Neuronal stem cell (in vitro differentiated cells): ENCODE measurements around the gene SSBP3.

ENCODE experiments used
- DNase-seq: peaks from one replicate; pipeline ENCODE4 v3.0.0-alpha.2; 2013; ENCODE audit warnings: low spot score
- H2AFZ ChIP-seq: one replicate; pipeline ENCODE4 v1.6.1; 2013; ENCODE audit warnings: mild to moderate bottlenecking, low read length, inconsistent platforms
- H2AK5ac ChIP-seq: 2 replicates; pipeline ENCODE4 v1.6.1; 2013; ENCODE audit warnings: low read depth, mild to moderate bottlenecking, inconsistent platforms, low read length, moderate library complexity, mixed read lengths
- H2BK120ac ChIP-seq: 2 replicates; pipeline ENCODE4 v1.6.1; 2013; ENCODE audit warnings: low read depth, mild to moderate bottlenecking, inconsistent platforms, low read length, moderate library complexity, mixed read lengths
- H2BK12ac ChIP-seq: one replicate; pipeline ENCODE4 v1.6.1; 2013; ENCODE audit warnings: low read length, inconsistent platforms
- H2BK15ac ChIP-seq: 2 replicates; pipeline ENCODE4 v1.6.1; 2013; ENCODE audit warnings: mild to moderate bottlenecking, low read length, inconsistent platforms, mixed read lengths
- H2BK5ac ChIP-seq: one replicate; pipeline ENCODE4 v1.6.1; 2013; ENCODE audit warnings: inconsistent platforms, mild to moderate bottlenecking, low read length, moderate library complexity
- H3K14ac ChIP-seq: one replicate; pipeline ENCODE4 v1.6.1; 2013; ENCODE audit warnings: low read length, inconsistent platforms
- H3K18ac ChIP-seq: 2 replicates; pipeline ENCODE4 v1.6.1; 2013; ENCODE audit warnings: low read length, inconsistent platforms
- H3K23ac ChIP-seq: 2 replicates; pipeline ENCODE4 v1.6.1; 2013; ENCODE audit warnings: low read depth, mild to moderate bottlenecking, mixed read lengths, low read length, inconsistent platforms; ENCODE audit not compliant: poor library complexity
- H3K27ac ChIP-seq: replicated peaks from 3 replicates; pipeline ENCODE4 v1.5.1; 2013; ENCODE audit warnings: low read length, inconsistent platforms
- H3K27me3 ChIP-seq, 3 experiments: 2 replicates each; pipeline ENCODE4 v1.6.1; 2013; ENCODE audit warnings: low read length in 3 of 3, mild to moderate bottlenecking in 2 of 3, inconsistent platforms in 1 of 3, low read depth in 1 of 3, mixed read lengths in 1 of 3, moderate library complexity in 1 of 3; ENCODE audit not compliant: control insufficient read depth in 3 of 3, insufficient read depth in 3 of 3
- H3K36me3 ChIP-seq, 2 donors: replicated peaks in 1 of 2; 2 replicates each; pipeline ENCODE4 v1.6.1; 2013; ENCODE audit warnings: low read length in 2 of 2; ENCODE audit not compliant: control insufficient read depth in 2 of 2, insufficient read depth in 2 of 2
- H3K4ac ChIP-seq: 2 replicates; pipeline ENCODE4 v1.6.1; 2013; ENCODE audit warnings: inconsistent platforms, mild to moderate bottlenecking, low read length, moderate library complexity
- H3K4me1 ChIP-seq, 2 donors: 1 replicate in 1 of 2; 2 replicates in 1 of 2; pipeline ENCODE4 v1.6.1; 2013; ENCODE audit warnings: low read length in 2 of 2, low read depth in 1 of 2; ENCODE audit not compliant: control insufficient read depth in 2 of 2, insufficient read depth in 1 of 2
- H3K4me2 ChIP-seq: one replicate; pipeline ENCODE4 v1.6.1; 2013; ENCODE audit warnings: mild to moderate bottlenecking, low read length, inconsistent platforms; ENCODE audit not compliant: insufficient read depth, poor library complexity, severe bottlenecking
- H3K4me3 ChIP-seq, 2 donors: 2 replicates each; pipeline ENCODE4 v1.5.1; 2013; ENCODE audit warnings: low read length in 2 of 2, mild to moderate bottlenecking in 2 of 2, inconsistent platforms in 1 of 2, moderate library complexity in 1 of 2
- H3K79me1 ChIP-seq: one replicate; pipeline ENCODE4 v1.6.1; 2013; ENCODE audit warnings: low read depth, mild to moderate bottlenecking, inconsistent platforms, low read length, moderate library complexity
- H3K9ac ChIP-seq: one replicate; pipeline ENCODE4 v1.6.1; 2013; ENCODE audit warnings: mild to moderate bottlenecking, low read depth, low read length, inconsistent platforms; ENCODE audit not compliant: poor library complexity
- H3K9me3 ChIP-seq, 2 donors: replicated peaks in 1 of 2; 2 replicates each; pipeline versions ENCODE3 to v1.6.1; 2013; ENCODE audit warnings: low read length in 2 of 2, mild to moderate bottlenecking in 2 of 2, inconsistent platforms in 1 of 2, low read depth in 1 of 2, mixed read lengths in 1 of 2, moderate library complexity in 1 of 2; ENCODE audit not compliant: control insufficient read depth in 2 of 2, insufficient read depth in 1 of 2
- H4K8ac ChIP-seq: one replicate; pipeline ENCODE4 v1.6.1; 2013; ENCODE audit warnings: low read depth, mild to moderate bottlenecking, inconsistent platforms, low read length, moderate library complexity
- H4K91ac ChIP-seq: one replicate; pipeline ENCODE4 v1.6.1; 2013; ENCODE audit warnings: low read length, low read depth, mild to moderate bottlenecking, inconsistent platforms; ENCODE audit not compliant: poor library complexity
- WGBS, 2 donors: extraction: QIAGEN DNeasy Blood & Tissue Kit; methylation state at CpG; one replicate each; pipeline ENCODE4 v1.1.7; 2013; ENCODE audit warnings: missing lambda C conversion rate in 2 of 2, mixed read lengths in 1 of 2; ENCODE audit not compliant: insufficient read length in 2 of 2, insufficient replicate concordance in 1 of 2; ENCODE audit errors: extremely low coverage in 2 of 2; 5-methylcytosine and 5-hydroxymethylcytosine counted together

Gene SSBP3

DNA sequence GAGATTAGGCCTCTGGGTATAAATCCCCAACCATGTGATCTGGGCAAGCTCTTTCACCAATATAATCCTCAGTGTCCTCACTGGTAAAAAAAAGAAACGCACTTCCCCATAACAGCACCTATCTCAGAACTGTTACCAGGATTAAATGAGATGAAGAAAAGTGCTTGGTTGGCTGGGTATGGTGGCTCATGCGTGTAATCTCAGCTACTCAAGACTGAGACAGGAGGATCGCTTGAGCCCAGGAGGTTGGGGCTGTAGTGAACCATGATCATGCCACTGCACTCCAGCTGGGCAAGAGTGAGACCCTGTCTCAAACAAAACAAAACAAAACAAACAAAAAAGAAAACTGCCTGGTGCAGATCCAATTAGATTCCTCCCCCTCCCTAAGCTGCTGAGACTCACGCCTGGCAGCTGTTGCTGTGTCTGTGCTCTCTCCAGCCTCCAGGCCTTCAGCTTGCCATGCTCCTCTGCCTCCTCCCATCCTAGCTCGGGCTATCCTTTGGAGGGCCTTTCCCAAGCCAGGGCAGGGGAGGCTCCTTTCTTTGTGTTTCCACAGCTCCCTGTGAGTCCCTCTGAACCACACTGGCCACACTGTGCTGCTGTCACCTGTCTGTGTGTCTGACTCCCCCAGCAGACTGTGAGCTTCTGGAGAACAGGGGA is 225.4 kb downstream of the SSBP3 start:
- Histone ChIP-seq H2AFZ (no peak overlapping the region), H3K4ac (no peak overlapping the region), H3K9me3 (peaks cover 0 to 2% of the 10 kb centered on the region in 2 donors), H3K18ac (no peak overlapping the region), H3K4me2 (no peak overlapping the region), H2BK5ac (no peak overlapping the region), H3K4me3 (no peak overlapping the region), H4K91ac (no peak overlapping the region), H3K9ac (no peak overlapping the region), H2BK120ac (no peak overlapping the region), H3K36me3 (peaks cover 3 to 6% of the 10 kb centered on the region in 2 donors), H4K8ac (no peak overlapping the region), H3K4me1 (peaks cover 0 to 1% of the 10 kb centered on the region in 2 donors), H3K23ac (no peak overlapping the region), H3K27ac (no peak overlapping the region), H3K14ac (no peak overlapping the region), H3K27me3 (no peaks in the 10 kb centered on the region), H2BK12ac (no peak overlapping the region), H3K79me1 (no peaks in the 10 kb centered on the region), H2AK5ac (no peak overlapping the region), H2BK15ac (no peak overlapping the region)
- no peak for DNase-seq
- no CpG with 5 or more reads among the region's 5 CpGs for WGBS, 2 donors

DNA sequence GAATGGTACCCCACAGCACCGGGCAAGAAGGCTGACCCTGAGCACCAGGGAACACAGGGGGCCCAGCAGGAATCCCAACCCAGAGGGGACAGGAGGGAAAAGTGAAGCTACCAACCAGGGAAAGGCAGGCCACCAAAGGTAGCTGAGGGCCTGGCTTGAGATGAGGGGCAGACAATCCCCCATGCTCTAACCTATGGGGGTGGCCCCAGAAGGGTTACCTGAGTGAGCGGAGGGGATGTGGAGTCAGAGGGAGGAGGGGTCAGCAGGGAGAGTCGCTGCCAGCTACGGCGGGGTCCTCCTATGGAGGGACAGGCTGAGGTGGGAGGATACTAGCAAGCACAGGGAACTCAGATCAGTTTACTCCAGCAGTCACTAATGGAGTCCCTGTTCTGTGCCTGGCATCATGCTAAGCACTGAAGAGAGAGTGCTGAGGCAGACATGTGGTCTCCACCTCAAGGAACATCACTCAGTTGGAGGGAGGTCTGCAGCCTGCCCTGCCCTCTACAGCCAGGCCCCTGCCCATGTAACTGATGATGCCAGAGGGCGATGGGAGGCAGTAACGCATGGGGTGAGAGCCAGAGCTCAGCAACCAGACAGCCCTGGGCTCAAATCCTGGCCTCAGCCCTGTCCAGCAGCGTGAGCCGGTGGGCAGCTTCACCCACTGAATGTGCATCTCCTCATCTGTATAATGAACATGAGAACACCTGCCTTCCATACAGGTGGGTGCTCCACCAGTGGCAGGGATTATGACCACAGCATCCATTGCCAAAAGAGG is 227.7 kb downstream of the SSBP3 start:
- Histone ChIP-seq H2AFZ (no peak overlapping the region), H3K27me3 (no peaks in the 10 kb centered on the region), H2BK12ac (no peak overlapping the region), H3K4me2 (no peak overlapping the region), H2BK15ac (no peak overlapping the region), H3K4me3 (no peak overlapping the region), H3K23ac (no peak overlapping the region), H3K79me1 (peaks cover 2% of the 10 kb centered on the region), H3K36me3 (peaks cover 3 to 6% of the 10 kb centered on the region in 2 donors), H3K4me1 (peaks cover 9% of the 10 kb centered on the region in 2 donors), H4K91ac (no peak overlapping the region), H2BK120ac (no peak overlapping the region), H3K9ac (no peak overlapping the region), H4K8ac (no peak overlapping the region), H3K18ac (no peak overlapping the region), H3K9me3 (no peaks in the 10 kb centered on the region), H3K27ac (no peak overlapping the region), H2AK5ac (peak overlapping the region; percentile 15), H3K14ac (no peak overlapping the region), H2BK5ac (no peak overlapping the region), H3K4ac (no peak overlapping the region)
- WGBS, 2 donors = no CpG with 5 or more reads among the region's 9 CpGs
- no peak for DNase-seq

DNA sequence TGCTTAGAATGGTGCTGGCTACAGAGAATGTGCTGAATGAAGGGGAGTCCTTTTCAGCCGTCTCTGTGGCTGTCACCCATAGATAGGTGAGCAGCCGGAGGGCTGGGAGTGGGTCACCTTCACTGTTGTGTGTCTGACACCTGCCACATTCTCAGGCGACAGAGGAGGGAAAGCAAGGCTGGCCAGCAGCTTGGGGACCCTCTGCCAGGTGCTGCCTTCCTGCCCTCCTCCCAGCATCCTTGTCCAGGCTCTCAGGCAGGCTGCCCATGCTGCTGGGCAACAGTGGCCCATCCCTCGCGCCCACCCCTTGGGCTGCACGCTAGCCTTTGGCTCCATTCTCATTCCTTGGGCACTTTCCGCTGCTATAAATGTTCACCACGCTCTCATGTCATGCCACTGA is 228.5 kb downstream of the SSBP3 start:
- no peak overlapping the region for H2BK12ac ChIP-seq
- no peak for DNase-seq
- H2BK5ac ChIP-seq = no peak overlapping the region
- peaks cover 3 to 6% of the 10 kb centered on the region in 2 donors for H3K36me3 ChIP-seq
- no peak overlapping the region for H3K27ac ChIP-seq
- H3K23ac ChIP-seq = no peak overlapping the region
- H4K91ac ChIP-seq = no peak overlapping the region
- H3K9ac ChIP-seq = no peak overlapping the region
- H3K4me3 ChIP-seq = peak overlapping the region in 1 of 2 donors; percentile 8
- H3K79me1 ChIP-seq = peaks cover 2% of the 10 kb centered on the region
- no peak overlapping the region for H2BK120ac ChIP-seq
- no peak overlapping the region for H2AFZ ChIP-seq
- H4K8ac ChIP-seq = no peak overlapping the region
- peaks cover 11 to 16% of the 10 kb centered on the region in 2 donors for H3K4me1 ChIP-seq
- WGBS, 2 donors = no CpG with 5 or more reads among the region's 8 CpGs
- H2BK15ac ChIP-seq = no peak overlapping the region
- no peaks in the 10 kb centered on the region for H3K27me3 ChIP-seq
- H3K4ac ChIP-seq = no peak overlapping the region
- no peak overlapping the region for H3K14ac ChIP-seq
- H2AK5ac ChIP-seq = no peak overlapping the region
- no peak overlapping the region for H3K18ac ChIP-seq
- H3K9me3 ChIP-seq = no peaks in the 10 kb centered on the region
- no peak overlapping the region for H3K4me2 ChIP-seq

- Histone ChIP-seq H2BK120ac (no peak overlapping the region), H3K4me1 (peaks cover 11 to 19% of the 10 kb centered on the region in 2 donors), H3K9ac (no peak overlapping the region), H3K27me3 (no peaks in the 10 kb centered on the region), H4K91ac (no peak overlapping the region), H2BK5ac (no peak overlapping the region), H3K4ac (no peak overlapping the region), H3K27ac (no peak overlapping the region), H2AK5ac (no peak overlapping the region), H3K9me3 (no peaks in the 10 kb centered on the region), H3K4me2 (no peak overlapping the region), H3K36me3 (peaks cover 0 to under 1% of the 10 kb centered on the region in 2 donors), H2AFZ (no peak overlapping the region), H3K4me3 (no peak overlapping the region), H3K79me1 (peaks cover 2% of the 10 kb centered on the region), H3K14ac (no peak overlapping the region), H3K23ac (no peak overlapping the region), H4K8ac (no peak overlapping the region), H3K18ac (peak overlapping the region; percentile 61), H2BK15ac (no peak overlapping the region), H2BK12ac (no peak overlapping the region)
- DNase-seq = no peak
- WGBS, 2 donors = no CpG with 5 or more reads among the region's 6 CpGs
These were observed 229.4 kb downstream of the SSBP3 start for GRCh38 chr1:54176621-54177327.
